GM12865 (cell line): ENCODE data around the gene AXIN1.

Experiments
- DNase-seq: peaks from one replicate; pipeline ENCODE4 v3.0.0; 2010; ENCODE audit warnings: low read depth
- H3K4me3 ChIP-seq: 2 replicates; pipeline ENCODE4 v1.5.1; 2011; ENCODE audit warnings: mild to moderate bottlenecking, low read depth, low read length, control low read depth
- TF ChIP-seq, protein P1 (sequence below): IDR thresholded peaks from 2 replicates; pipeline ENCODE4 v1.5.1; 2011; ENCODE audit warnings: low read length, control low read depth, low read depth, inconsistent platforms; ENCODE audit not compliant: insufficient read depth; ENCODE audit errors: missing control alignments

The AXIN1 gene, protein sequence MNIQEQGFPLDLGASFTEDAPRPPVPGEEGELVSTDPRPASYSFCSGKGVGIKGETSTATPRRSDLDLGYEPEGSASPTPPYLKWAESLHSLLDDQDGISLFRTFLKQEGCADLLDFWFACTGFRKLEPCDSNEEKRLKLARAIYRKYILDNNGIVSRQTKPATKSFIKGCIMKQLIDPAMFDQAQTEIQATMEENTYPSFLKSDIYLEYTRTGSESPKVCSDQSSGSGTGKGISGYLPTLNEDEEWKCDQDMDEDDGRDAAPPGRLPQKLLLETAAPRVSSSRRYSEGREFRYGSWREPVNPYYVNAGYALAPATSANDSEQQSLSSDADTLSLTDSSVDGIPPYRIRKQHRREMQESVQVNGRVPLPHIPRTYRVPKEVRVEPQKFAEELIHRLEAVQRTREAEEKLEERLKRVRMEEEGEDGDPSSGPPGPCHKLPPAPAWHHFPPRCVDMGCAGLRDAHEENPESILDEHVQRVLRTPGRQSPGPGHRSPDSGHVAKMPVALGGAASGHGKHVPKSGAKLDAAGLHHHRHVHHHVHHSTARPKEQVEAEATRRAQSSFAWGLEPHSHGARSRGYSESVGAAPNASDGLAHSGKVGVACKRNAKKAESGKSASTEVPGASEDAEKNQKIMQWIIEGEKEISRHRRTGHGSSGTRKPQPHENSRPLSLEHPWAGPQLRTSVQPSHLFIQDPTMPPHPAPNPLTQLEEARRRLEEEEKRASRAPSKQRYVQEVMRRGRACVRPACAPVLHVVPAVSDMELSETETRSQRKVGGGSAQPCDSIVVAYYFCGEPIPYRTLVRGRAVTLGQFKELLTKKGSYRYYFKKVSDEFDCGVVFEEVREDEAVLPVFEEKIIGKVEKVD

DNA sequence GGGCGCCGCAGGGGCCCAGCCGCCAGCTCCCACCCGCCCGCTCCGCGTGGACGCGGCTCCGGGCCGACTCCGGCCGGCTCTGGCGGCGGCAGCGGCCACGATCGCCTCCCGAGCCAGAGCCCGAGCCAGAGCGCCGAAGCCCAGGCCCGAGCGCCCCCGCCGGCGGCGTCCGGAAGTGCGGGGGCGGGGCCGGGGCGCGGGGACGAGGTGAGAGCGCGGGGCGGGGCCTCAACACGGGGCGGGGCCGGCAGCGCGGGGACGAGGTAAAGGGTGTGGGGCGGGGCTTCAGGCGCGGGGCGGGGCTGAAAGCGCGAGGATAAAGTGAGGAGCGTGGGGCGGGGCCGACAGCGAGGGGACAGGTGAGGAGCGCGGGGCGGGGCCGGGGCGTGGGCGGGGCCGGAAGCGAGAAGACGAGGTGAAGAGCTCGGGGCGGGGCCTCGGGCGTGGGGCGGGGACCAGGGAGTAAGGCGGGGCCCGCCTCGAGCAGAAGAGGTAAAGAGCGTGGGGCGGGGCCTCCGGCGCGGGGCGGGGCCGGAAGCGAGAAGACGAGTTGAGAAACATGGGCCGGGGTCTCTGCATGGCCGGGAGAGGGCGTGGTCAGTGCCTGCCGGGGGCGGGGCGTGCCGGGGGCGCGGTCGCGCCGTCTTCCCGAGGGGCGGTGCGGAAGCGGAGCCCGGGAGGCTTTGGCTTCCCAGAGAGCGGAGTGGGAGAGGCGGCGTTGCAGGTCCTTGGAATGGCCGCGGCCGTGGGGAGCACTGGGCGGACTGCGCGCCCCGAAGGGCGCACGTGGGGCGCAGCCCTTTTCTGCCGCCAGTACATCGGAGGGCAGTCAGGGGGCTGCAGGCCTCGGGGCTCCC, at the start of gene AXIN1:
Gene AXIN1, minus strand, starts transcription at position 177 of the 857 bp plus-strand sequence. CDS start 5,698 bp downstream, outside the sequence.
- DNase-seq: peak; percentile 99
- H3K4me3 ChIP-seq: peak within 1 kb of the TSS; percentile 82
- TF ChIP-seq, protein P1, sequence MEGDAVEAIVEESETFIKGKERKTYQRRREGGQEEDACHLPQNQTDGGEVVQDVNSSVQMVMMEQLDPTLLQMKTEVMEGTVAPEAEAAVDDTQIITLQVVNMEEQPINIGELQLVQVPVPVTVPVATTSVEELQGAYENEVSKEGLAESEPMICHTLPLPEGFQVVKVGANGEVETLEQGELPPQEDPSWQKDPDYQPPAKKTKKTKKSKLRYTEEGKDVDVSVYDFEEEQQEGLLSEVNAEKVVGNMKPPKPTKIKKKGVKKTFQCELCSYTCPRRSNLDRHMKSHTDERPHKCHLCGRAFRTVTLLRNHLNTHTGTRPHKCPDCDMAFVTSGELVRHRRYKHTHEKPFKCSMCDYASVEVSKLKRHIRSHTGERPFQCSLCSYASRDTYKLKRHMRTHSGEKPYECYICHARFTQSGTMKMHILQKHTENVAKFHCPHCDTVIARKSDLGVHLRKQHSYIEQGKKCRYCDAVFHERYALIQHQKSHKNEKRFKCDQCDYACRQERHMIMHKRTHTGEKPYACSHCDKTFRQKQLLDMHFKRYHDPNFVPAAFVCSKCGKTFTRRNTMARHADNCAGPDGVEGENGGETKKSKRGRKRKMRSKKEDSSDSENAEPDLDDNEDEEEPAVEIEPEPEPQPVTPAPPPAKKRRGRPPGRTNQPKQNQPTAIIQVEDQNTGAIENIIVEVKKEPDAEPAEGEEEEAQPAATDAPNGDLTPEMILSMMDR: peak; percentile 66

DNA sequence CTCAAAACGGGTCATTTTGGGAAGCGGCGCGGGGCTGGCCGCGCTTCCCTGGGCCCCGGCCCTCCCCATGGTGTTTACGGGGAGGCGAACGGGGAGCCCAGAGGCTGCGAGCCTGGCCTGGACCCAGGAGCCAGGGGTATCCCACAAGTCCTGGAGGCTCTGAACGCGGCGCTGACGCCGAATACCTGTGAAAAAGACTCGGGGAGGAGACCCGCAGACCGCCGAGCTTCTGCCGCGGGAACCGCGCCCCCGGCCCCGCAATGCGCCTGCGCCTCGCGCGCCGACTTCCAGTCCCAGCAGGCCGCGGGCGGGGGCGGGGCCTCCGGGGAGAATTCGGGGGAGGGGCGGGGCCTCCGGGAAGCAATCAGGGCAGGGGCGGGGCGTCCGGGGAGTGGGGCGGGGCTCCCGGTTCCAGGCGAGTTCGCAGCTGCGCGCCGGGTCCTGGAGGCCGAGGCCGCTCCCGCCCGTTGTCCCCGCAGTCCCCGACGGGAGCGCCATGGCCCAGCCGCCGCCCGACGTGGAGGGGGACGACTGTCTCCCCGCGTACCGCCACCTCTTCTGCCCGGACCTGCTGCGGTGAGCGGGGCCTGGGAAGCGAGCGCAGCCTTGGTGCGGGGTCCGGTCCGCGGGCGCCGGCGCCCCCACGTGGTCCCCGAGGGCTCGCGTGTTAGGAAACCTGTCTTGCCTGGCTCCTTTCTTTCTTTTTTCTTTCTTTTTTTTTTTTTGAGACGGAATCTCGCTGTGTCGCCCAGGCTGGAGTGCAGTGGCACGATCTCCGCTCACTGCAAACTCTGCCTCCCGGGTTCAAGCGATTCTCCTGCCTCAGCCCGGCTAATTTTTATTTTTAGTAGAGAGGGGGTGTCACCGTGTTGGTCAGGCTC, 49.2 kb upstream of the AXIN1 start, which contains the start of gene DECR2:
Gene DECR2, plus strand, starts transcription at position 418 of the 881 bp plus-strand sequence. Its CDS starts 79 bp downstream, at position 497.
- H3K4me3 ChIP-seq: peak within 1 kb of the TSS; percentile 95
- peak; percentile 96 for DNase-seq
- TF ChIP-seq, protein P1: peak; percentile 56

DNA sequence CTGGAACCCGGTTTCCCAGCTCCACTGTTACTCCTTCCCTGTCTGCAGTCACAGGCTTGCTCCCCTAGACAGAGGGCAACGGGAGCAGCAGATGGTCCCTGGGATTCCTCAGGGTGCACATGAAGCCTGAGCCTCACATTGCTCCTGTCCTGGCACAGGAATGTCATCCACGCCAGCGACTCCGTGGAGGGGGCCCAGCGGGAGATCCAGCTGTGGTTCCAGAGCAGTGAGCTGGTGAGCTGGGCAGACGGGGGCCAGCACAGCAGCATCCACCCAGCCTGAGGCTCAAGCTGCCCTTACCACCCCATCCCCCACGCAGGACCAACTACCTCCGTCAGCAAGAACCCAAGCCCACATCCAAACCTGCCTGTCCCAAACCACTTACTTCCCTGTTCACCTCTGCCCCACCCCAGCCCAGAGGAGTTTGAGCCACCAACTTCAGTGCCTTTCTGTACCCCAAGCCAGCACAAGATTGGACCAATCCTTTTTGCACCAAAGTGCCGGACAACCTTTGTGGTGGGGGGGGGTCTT, 47.6 kb upstream of the AXIN1 start:
- DNase-seq: no peak
- peak overlapping the region; percentile 95 for H3K4me3 ChIP-seq
- TF ChIP-seq, protein P1: no peak

DNA sequence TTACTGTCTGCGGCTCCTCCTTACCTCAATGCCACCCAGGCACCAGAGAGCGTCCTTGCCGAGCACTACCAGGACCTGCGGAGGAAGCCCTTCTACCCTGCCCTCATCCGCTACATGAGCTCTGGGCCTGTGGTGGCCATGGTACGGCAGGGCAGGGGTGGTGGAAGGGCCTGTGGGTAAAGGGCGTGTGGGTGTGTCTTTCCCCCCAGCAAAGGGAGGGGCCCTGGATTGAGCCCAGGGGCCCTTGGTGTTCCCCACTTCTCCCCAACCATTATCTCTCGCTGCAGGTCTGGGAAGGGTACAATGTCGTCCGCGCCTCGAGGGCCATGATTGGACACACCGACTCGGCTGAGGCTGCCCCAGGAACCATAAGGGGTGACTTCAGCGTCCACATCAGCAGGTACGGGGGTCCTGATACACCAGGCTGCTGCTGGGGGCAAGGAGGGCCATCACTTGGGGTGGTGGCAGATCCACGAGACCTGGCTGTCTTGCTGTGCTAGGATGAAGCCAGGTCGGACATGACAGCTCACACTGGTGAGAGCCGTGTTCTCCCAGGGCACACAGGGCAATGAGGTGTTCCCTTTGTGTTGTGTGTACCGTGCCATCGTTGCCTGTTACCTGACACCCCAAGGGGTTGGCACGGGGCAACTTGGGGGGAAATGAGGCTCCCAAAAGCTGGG, 47.0 kb upstream of the AXIN1 start:
- no peak overlapping the region for H3K4me3 ChIP-seq
- TF ChIP-seq, protein P1: no peak
- no peak for DNase-seq

DNA sequence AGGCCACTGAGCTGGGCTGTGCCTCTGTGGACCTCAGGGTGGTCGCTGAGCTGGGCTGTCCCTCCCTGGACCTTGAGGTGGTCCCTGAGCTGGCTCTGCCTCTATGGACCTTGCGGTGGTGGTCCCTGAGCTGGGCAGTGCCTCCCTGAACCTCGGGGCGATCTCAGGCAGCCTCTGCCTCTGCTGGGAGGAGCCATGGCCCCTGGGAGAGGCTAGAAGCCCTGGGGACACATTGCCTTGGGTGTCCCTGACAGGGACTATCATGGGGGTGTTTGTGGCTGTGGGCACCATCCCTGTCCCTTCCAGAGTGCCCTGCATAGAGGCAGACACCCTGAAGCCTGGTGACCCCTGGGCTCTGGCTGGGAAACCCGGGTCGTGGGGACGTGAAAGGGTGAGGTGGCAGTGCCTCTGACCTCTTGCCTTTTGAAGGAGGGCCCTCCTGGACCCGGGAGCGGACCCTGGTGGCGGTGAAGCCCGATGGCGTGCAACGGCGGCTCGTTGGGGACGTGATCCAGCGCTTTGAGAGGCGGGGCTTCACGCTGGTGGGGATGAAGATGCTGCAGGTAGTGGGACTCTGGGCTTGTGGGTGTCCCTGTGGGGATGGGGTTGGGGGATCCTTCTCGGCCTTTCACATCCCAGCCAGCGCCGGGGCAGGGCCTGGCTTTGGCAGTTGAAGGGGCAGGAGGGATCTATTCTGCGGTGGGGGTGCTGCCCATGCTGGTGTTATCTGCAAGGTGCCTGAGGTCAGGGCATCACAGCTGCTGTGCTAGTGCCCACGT, 46.2 kb upstream of the AXIN1 start:
- H3K4me3 ChIP-seq: no peak overlapping the region
- TF ChIP-seq, protein P1: no peak
- DNase-seq: no peak
